ENCODE results near the gene TRIM26. TPM values are rescaled to one million over a fixed set of nuclear protein-coding genes. Genes with fewer than 3 reads are reported as not detected.

TRIM26 gene
- total and polyA plus RNA-seq, 2 donors (not counting 1 experiment from before 2014, with no cell fraction given), result 49.5 to 73.2 TPM

GRCh38 chr6:30150671-30151395, 62.4 kb downstream of the TRIM26 start:
- Mint-ChIP-seq H3K4me1 (no peaks in the 10 kb centered on the region), H3K4me3 (no peak overlapping the region), H3K9me3 (ENCODE audit: insufficient read depth) (no peaks in the 10 kb centered on the region), H3K27ac (no peak overlapping the region), H3K27me3 (peaks cover 50% of the 10 kb centered on the region)
- intact Hi-C loops (cut with micrococcal nuclease), result no loop called here
- Histone ChIP-seq H3K4me3 (ENCODE audit: control extremely low read depth in 1 of 5, extremely low read depth in 1 of 5, insufficient read depth in 1 of 5, low read depth in 2 of 5, low read length in 4 of 5) (no peak overlapping the region), H3K79me2 (ENCODE audit: control insufficient read depth, insufficient read depth, low read length) (no peaks in the 10 kb centered on the region), H3K9me3 (ENCODE audit: control extremely low read depth in 1 of 3, control insufficient read depth in 2 of 3, insufficient read depth in 1 of 3, low read length in 2 of 3) (no peaks in the 10 kb centered on the region), H3K27me3 (replicated peaks in 1 of 4; ENCODE audit: control extremely low read depth in 1 of 4, control insufficient read depth in 3 of 4, insufficient read depth in 4 of 4, low read length in 3 of 4) (peaks cover 0 to 37% (median 9%) of the 10 kb centered on the region in 4 experiments), H2AFZ (ENCODE audit: insufficient read depth, low read depth, low read length, poor library complexity, severe bottlenecking) (no peak overlapping the region), H4K20me1 (ENCODE audit: control insufficient read depth, insufficient read depth, low read length, poor library complexity, severe bottlenecking) (no peaks in the 10 kb centered on the region), H3K9ac (ENCODE audit: low read length) (no peak overlapping the region), H3K27ac (ENCODE audit: low read length in 2 of 2) (no peak overlapping the region), H3K4me2 (replicated peaks; ENCODE audit: low read depth, low read length, poor library complexity, severe bottlenecking) (no peak overlapping the region), H3K4me1 (ENCODE audit: control insufficient read depth in 2 of 2, insufficient read depth in 2 of 2, low read length in 2 of 2) (no peaks in the 10 kb centered on the region), H3K36me3 (replicated peaks in 1 of 2; ENCODE audit: control extremely low read depth in 1 of 2, control insufficient read depth in 1 of 2, extremely low read depth in 1 of 2, insufficient read depth in 2 of 2, low read length in 1 of 2) (no peaks in the 10 kb centered on the region)
- POLR2A ChIA-PET, result no interaction called here
- 96% methylated on average over 9 of the region's 10 CpGs for WGBS (ENCODE audit: insufficient coverage)
- CTCF ChIA-PET, result no interaction called here
- TF ChIP-seq CTCF (IDR thresholded peaks at IDR 0.05), result no peak
- TF ChIP-seq EZH2 (IDR thresholded peaks at IDR 0.05; ENCODE audit: borderline replicate concordance, insufficient read depth, low read depth, low read length, poor library complexity, severe bottlenecking), result no peak
- DNase-seq, result no peak
- no peak for ATAC-seq (ENCODE audit: low read depth)

GRCh38 chr6:30149858-30150550, 63.2 kb downstream of the TRIM26 start:
- no peaks in the 10 kb centered on the region for H3K9me3 Mint-ChIP-seq (ENCODE audit: insufficient read depth)
- no peak for TF ChIP-seq CTCF (IDR thresholded peaks at IDR 0.05)
- no peak for TF ChIP-seq EZH2 (IDR thresholded peaks at IDR 0.05; ENCODE audit: borderline replicate concordance, insufficient read depth, low read depth, low read length, poor library complexity, severe bottlenecking)
- ATAC-seq (ENCODE audit: low read depth), result no peak
- H3K4me3 Mint-ChIP-seq, result no peak overlapping the region
- Histone ChIP-seq H3K9ac (ENCODE audit: low read length) (no peak overlapping the region), H3K36me3 (replicated peaks in 1 of 2; ENCODE audit: control extremely low read depth in 1 of 2, control insufficient read depth in 1 of 2, extremely low read depth in 1 of 2, insufficient read depth in 2 of 2, low read length in 1 of 2) (no peaks in the 10 kb centered on the region), H3K4me2 (replicated peaks; ENCODE audit: low read depth, low read length, poor library complexity, severe bottlenecking) (no peak overlapping the region), H3K79me2 (ENCODE audit: control insufficient read depth, insufficient read depth, low read length) (no peaks in the 10 kb centered on the region), H3K9me3 (ENCODE audit: control extremely low read depth in 1 of 3, control insufficient read depth in 2 of 3, insufficient read depth in 1 of 3, low read length in 2 of 3) (no peaks in the 10 kb centered on the region), H4K20me1 (ENCODE audit: control insufficient read depth, insufficient read depth, low read length, poor library complexity, severe bottlenecking) (no peaks in the 10 kb centered on the region), H2AFZ (ENCODE audit: insufficient read depth, low read depth, low read length, poor library complexity, severe bottlenecking) (no peak overlapping the region), H3K4me1 (ENCODE audit: control insufficient read depth in 2 of 2, insufficient read depth in 2 of 2, low read length in 2 of 2) (no peaks in the 10 kb centered on the region), H3K4me3 (ENCODE audit: control extremely low read depth in 1 of 5, extremely low read depth in 1 of 5, insufficient read depth in 1 of 5, low read depth in 2 of 5, low read length in 4 of 5) (no peak overlapping the region), H3K27ac (ENCODE audit: low read length in 2 of 2) (no peak overlapping the region), H3K27me3 (replicated peaks in 1 of 4; ENCODE audit: control extremely low read depth in 1 of 4, control insufficient read depth in 3 of 4, insufficient read depth in 4 of 4, low read length in 3 of 4) (peaks cover 0 to 39% (median 10%) of the 10 kb centered on the region in 4 experiments)
- intact Hi-C loops (cut with micrococcal nuclease), result no loop called here
- no peaks in the 10 kb centered on the region for H3K4me1 Mint-ChIP-seq
- no peak overlapping the region for H3K27ac Mint-ChIP-seq
- CTCF ChIA-PET, result no interaction called here
- no peak for DNase-seq
- POLR2A ChIA-PET, result no interaction called here
- 83% methylated on average over 6 of the region's 7 CpGs for WGBS (ENCODE audit: insufficient coverage)
- H3K27me3 Mint-ChIP-seq, result peaks cover 49% of the 10 kb centered on the region

Data from B cell (primary cell).